ENCODE measurements around the gene NTS.

The NTS gene

DNA sequence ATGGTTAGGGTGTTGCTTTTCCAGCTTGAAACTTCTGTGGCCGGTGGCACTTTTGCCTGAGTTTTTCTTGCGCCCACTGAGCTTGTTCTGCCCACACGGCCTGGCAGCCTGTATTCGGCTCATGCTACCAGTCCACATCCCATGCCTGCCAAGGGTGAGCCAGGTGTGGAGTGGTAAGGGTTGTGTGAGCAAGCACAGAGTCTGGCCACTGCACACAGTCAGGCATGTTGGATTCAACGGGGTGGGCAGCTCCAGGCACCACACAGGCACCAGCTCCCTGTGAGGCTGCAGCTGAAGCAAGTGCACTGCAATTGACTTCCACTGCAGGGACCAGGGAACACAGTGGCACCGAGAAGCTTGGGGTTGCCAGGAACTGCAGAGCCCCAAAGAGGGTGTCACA, 18.8 kb upstream of the NTS start:
- TF ChIP-seq, protein P1, sequence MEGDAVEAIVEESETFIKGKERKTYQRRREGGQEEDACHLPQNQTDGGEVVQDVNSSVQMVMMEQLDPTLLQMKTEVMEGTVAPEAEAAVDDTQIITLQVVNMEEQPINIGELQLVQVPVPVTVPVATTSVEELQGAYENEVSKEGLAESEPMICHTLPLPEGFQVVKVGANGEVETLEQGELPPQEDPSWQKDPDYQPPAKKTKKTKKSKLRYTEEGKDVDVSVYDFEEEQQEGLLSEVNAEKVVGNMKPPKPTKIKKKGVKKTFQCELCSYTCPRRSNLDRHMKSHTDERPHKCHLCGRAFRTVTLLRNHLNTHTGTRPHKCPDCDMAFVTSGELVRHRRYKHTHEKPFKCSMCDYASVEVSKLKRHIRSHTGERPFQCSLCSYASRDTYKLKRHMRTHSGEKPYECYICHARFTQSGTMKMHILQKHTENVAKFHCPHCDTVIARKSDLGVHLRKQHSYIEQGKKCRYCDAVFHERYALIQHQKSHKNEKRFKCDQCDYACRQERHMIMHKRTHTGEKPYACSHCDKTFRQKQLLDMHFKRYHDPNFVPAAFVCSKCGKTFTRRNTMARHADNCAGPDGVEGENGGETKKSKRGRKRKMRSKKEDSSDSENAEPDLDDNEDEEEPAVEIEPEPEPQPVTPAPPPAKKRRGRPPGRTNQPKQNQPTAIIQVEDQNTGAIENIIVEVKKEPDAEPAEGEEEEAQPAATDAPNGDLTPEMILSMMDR (IDR thresholded peaks at IDR 0.05; ENCODE audit: unreplicated experiment in 3 of 3): no peak
- Mint-ChIP-seq H3K27me3 (ENCODE audit: low read depth) (peaks cover 3% of the 10 kb centered on the region), H3K4me3 (no peak overlapping the region), H3K36me3 (ENCODE audit: low read depth) (no peaks in the 10 kb centered on the region), H3K27ac (no peak overlapping the region), H3K9me3 (peaks cover 11% of the 10 kb centered on the region), H3K4me1 (no peaks in the 10 kb centered on the region)

DNA sequence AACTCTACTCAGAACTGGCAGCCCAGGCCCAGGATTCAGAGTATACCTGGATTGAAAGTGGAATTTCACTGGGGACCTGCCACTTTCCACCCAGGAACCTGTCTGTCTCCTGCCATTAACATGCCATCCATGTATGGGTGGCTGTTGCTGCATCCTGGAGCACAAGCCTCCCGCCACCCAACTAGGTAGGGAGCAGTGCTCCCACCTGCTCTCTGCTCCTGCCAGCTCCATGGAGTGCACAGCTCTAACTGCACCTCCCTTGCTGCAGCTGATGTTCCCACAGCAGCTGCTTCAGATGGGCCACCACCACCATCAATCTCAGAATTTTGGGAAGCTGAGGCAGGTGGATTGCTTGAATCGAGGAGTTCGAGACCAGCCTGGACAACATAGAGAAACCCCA, 17.1 kb upstream of the NTS start:
- Mint-ChIP-seq H3K4me3 (no peak overlapping the region), H3K27ac (no peak overlapping the region), H3K27me3 (ENCODE audit: low read depth) (peaks cover 3% of the 10 kb centered on the region), H3K36me3 (ENCODE audit: low read depth) (no peaks in the 10 kb centered on the region), H3K9me3 (peaks cover 5% of the 10 kb centered on the region), H3K4me1 (no peaks in the 10 kb centered on the region)
- TF ChIP-seq, protein P1 (IDR thresholded peaks at IDR 0.05; ENCODE audit: unreplicated experiment in 3 of 3): no peak

DNA sequence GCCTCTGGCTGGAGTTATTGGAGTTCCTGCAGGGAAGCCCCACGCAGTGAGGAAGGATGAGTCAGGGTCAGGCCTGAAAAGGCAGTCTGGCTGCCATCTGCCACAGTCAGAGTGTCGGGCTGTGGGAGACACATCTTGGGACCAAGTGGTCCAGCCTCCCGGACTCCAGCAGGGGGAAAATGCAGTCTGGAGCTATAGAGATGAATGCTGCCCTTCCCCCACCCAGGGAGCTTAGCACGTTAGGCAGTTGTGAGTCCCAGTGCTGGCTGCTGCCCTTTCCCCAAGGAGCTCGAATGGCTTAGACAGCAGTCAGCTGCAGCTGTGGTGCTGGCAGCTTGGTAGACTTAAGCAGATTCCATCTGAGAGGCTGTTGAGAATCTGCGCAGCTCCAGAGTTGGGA, 8.2 kb upstream of the NTS start:
- Mint-ChIP-seq H3K27me3 (ENCODE audit: low read depth) (peaks cover 4% of the 10 kb centered on the region), H3K36me3 (ENCODE audit: low read depth) (no peaks in the 10 kb centered on the region), H3K4me1 (peaks cover 9% of the 10 kb centered on the region), H3K4me3 (no peak overlapping the region), H3K27ac (no peak overlapping the region), H3K9me3 (peaks cover 2% of the 10 kb centered on the region)
- TF ChIP-seq, protein P1 (IDR thresholded peaks at IDR 0.05; ENCODE audit: unreplicated experiment in 3 of 3): no peak

DNA sequence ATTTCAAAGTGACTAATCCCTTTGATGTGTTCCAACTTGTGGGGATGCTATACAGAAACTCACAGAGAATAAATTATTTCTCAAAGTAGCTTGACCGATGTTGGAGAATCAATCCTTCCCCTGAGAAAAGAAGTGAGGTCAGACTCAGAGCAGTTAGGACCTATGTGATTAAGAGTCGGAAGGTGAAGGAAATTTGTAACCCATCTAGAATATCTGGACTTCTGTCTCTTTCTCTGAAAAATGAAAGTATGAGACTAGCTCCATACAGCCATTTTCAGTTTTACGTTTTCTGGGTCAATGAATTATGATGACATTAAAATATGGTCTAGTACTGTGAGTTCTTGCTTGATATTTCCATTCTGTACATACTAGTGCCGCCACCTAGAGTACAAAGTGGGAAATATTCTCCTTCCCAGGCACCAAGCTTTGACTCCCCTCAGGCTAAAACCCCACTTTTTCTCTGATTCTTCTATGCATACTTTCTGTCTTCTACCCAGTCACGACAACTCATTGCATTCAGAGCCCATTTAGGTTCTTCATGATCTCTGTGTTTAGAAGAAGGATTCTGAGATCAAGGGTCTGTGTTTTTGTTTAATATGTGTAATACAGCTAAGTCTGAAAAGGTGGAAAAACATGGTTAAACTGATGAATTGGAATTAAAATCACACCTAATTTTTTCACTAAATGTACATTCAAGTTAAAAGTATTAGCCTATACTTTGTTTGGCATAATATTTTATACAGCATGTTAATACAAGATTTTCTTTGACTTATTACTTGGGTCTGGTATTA, 6.9 kb upstream of the NTS start:
- peaks cover 9% of the 10 kb centered on the region for H3K4me1 Mint-ChIP-seq
- TF ChIP-seq, protein P1 (IDR thresholded peaks at IDR 0.05; ENCODE audit: unreplicated experiment in 3 of 3): peak; percentile 78 to 87 (median 80)
- no peaks in the 10 kb centered on the region for H3K36me3 Mint-ChIP-seq (ENCODE audit: low read depth)
- H3K27ac Mint-ChIP-seq: peak overlapping the region in 2 of 3 experiments; percentile 27 to 59
- H3K27me3 Mint-ChIP-seq (ENCODE audit: low read depth): peaks cover 4% of the 10 kb centered on the region
- H3K4me3 Mint-ChIP-seq: peak overlapping the region; percentile 12 to 47 (median 31)
- no peaks in the 10 kb centered on the region for H3K9me3 Mint-ChIP-seq

DNA sequence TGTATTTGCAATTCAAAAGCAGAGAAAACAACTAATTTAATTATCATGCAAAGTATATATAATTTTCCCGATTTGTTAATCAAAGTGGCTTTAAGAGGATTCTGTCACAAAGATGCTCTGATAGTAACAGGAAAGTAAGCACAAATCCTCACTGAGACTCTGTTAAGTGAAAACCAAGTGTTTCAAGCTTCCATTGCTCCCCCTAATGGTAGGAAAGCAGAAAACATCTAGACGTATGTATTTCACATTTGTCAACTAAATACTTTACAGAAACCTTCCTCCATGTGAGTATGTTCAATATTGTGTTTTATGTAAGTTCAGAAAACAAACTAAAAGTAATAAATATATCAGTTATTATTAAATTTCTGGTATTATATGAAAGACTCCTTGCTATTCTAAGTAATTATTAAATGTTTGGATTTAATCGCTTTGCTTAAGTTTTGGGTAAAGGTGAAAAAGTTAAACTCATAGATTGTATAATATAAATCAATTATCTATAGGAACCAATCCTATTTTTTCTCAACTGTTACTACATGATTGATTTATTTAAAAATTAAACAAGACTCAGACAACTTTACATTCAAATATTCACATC, 1.5 kb upstream of the NTS start:
- Mint-ChIP-seq H3K27ac (no peak overlapping the region), H3K4me1 (no peaks in the 10 kb centered on the region), H3K27me3 (ENCODE audit: low read depth) (peaks cover 4% of the 10 kb centered on the region), H3K4me3 (no peak overlapping the region), H3K36me3 (ENCODE audit: low read depth) (no peaks in the 10 kb centered on the region), H3K9me3 (no peaks in the 10 kb centered on the region)
- TF ChIP-seq, protein P1 (IDR thresholded peaks at IDR 0.05; ENCODE audit: unreplicated experiment in 3 of 3): peak; percentile 68 to 81 (median 73)
